ENCODE measurements around the gene CRYGC. TPM values are rescaled to one million over a fixed set of nuclear protein-coding genes. Genes with fewer than 3 reads are reported as not detected.
"Not testable (repeated sequence)": the region's sequence is repeated elsewhere in the genome, so short reads cannot be mapped to it uniquely, and the experiment has no call there.

Gene CRYGC
- total RNA-seq, 4 donors from 2014 or later: not detected

DNA sequence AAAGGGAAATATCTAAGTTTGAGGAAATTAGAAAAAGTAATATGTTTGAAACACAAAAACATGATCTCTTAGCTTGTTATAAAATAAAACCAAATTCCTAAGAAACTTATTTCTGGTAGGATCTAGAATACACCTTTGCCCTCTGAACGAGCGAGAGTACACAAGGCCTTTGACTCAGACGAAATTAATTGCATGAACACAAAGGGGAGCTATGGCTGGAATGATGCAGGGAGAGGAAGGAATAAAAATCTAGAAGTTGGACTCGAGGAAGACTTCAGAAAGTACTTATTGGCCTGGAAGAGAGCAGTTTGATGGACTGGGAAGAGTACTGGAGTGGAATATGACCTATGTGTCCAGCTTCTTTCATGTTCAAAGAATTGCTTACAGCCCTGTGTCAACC lies 4.4 kb downstream of the CRYGC start:
- H3K36me3 ChIP-seq: no peaks in the 10 kb centered on the region
- H3K9me3 ChIP-seq: no peaks in the 10 kb centered on the region
- WGBS, 2 donors: 62 to 64% methylated on average over 4 of the region's 4 CpGs
- TF ChIP-seq, protein P1, sequence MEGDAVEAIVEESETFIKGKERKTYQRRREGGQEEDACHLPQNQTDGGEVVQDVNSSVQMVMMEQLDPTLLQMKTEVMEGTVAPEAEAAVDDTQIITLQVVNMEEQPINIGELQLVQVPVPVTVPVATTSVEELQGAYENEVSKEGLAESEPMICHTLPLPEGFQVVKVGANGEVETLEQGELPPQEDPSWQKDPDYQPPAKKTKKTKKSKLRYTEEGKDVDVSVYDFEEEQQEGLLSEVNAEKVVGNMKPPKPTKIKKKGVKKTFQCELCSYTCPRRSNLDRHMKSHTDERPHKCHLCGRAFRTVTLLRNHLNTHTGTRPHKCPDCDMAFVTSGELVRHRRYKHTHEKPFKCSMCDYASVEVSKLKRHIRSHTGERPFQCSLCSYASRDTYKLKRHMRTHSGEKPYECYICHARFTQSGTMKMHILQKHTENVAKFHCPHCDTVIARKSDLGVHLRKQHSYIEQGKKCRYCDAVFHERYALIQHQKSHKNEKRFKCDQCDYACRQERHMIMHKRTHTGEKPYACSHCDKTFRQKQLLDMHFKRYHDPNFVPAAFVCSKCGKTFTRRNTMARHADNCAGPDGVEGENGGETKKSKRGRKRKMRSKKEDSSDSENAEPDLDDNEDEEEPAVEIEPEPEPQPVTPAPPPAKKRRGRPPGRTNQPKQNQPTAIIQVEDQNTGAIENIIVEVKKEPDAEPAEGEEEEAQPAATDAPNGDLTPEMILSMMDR (IDR thresholded peaks at IDR 0.05): no peak
- TF ChIP-seq EP300 (IDR thresholded peaks at IDR 0.05) (no peak), POLR2A (IDR thresholded peaks at IDR 0.05) (no peak)
- H3K4me1 ChIP-seq: peaks cover 0 to 12% (median 3%) of the 10 kb centered on the region in 4 donors
- DNase-seq (ENCODE audit: low spot score in 2 of 2): no peak
- H3K27ac ChIP-seq: no peak overlapping the region
- H3K27me3 ChIP-seq: peaks cover 0 to 37% of the 10 kb centered on the region in 2 donors
- H3K4me3 ChIP-seq: no peak overlapping the region

DNA sequence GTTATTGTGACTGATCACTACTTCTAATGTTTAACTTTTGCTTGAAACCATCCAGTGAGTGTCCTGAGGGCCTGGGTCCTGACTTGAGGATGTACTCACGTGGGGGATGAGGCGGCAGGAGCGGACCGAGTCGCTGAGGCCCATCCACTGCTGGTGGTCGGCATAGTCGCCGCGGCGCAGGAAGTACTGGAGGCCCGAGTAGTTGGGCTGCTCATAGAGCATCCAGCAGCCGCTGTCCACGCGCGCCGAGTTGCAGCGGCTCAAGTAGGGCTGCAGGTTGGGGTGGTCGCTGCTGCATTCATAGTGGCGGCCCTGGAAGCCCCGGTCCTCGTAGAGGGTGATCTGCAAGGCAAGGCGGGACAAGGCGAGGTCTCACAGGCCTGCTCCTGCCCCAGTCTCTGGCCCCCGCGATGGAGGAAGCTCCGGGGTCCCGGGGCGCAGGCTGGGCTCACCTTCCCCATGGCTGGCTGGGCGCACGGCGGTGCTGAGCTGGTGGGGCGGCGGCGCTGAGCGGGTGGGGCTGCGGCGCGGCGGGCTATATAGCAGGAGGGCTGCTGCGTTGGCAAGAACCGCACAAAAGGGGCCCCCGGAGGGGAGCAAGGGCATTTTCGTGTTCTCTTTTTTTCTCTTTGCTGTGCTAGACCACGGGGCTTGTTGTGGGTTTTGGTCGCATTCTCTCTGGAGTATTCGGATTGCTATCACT lies 5.5 kb downstream of the CRYGC start, which contains the start of gene CRYGD:
TSS of gene CRYGD (minus strand) at position 512 of the 703 bp plus-strand sequence. CDS start at position 461, 51 bp downstream.
- H3K9me3 ChIP-seq; H3K27ac ChIP-seq; DNase-seq (ENCODE audit: low spot score in 2 of 2); H3K36me3 ChIP-seq: not testable (repeated sequence)
- Histone ChIP-seq H3K4me1 (peaks cover 0 to 12% (median 3%) of the 10 kb centered on the region in 4 donors), H3K4me3 (peak within 1 kb of the TSS in 2 of 4 donors; percentile 4 to 31), H3K27me3 (peaks cover 0 to 37% of the 10 kb centered on the region in 2 donors)
- WGBS, 2 donors: 9 to 14% methylated on average over 16 to 27 of the region's 46 CpGs

DNA sequence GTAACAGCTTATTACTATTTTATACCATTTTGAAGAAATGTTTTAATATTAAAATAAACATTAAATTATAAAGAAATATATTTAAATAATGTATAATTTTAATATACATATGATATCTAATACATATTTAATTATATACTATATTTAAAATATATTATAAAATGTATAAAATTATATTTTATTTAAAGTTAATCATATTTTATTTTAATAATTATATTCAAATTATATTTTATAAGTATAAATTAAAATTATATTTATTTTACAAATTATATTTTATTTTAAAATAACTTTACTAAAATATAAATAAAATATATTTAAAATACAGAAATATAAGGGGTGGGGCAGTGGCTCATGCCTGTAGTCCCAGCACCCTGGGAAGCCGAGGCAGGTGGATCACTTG lies 7.4 kb downstream of the CRYGC start:
- Histone ChIP-seq H3K36me3 (no peaks in the 10 kb centered on the region), H3K9me3 (no peaks in the 10 kb centered on the region), H3K27me3 (peaks cover 0 to 33% of the 10 kb centered on the region in 2 donors), H3K27ac (no peak overlapping the region), H3K4me3 (no peak overlapping the region), H3K4me1 (peaks cover 0 to 12% (median 3%) of the 10 kb centered on the region in 4 donors)
- TF ChIP-seq, protein P1 (IDR thresholded peaks at IDR 0.05): no peak
- TF ChIP-seq POLR2A (IDR thresholded peaks at IDR 0.05): no peak
- TF ChIP-seq EP300 (IDR thresholded peaks at IDR 0.05): no peak
- no peak for DNase-seq (ENCODE audit: low spot score in 2 of 2)
- WGBS, 2 donors: 95 to 98% methylated on average over 1 of the region's 1 CpG

DNA sequence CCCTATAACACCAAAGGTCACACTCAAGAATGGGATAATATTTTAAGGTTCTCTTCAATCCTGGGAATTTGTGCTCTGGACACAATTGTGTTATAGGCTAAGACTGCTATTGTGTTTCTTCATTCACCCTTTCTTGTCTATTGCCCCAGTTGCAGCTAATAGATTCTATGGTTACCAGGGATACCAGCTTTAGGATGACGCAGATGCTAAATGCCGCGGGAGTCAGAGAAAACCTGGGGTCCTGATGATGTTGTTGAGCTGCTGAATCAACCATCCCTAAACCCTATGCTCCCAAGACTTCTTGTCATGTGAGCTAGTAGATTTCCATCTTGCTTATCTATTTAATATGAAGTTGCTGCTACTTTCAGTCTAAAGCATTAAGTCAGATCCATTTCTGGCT lies 10.7 kb downstream of the CRYGC start:
- WGBS, 2 donors: 90 to 91% methylated on average over 3 of the region's 3 CpGs
- TF ChIP-seq EP300 (IDR thresholded peaks at IDR 0.05) (no peak), POLR2A (IDR thresholded peaks at IDR 0.05) (no peak)
- TF ChIP-seq, protein P1 (IDR thresholded peaks at IDR 0.05): no peak
- H3K36me3 ChIP-seq: no peaks in the 10 kb centered on the region
- peaks cover 0 to 4% (median 0%) of the 10 kb centered on the region in 4 donors for H3K4me1 ChIP-seq
- H3K27ac ChIP-seq: no peak overlapping the region
- no peaks in the 10 kb centered on the region for H3K9me3 ChIP-seq
- DNase-seq (ENCODE audit: low spot score in 2 of 2): no peak
- peaks cover 0 to 14% of the 10 kb centered on the region in 2 donors for H3K27me3 ChIP-seq
- no peak overlapping the region for H3K4me3 ChIP-seq

DNA sequence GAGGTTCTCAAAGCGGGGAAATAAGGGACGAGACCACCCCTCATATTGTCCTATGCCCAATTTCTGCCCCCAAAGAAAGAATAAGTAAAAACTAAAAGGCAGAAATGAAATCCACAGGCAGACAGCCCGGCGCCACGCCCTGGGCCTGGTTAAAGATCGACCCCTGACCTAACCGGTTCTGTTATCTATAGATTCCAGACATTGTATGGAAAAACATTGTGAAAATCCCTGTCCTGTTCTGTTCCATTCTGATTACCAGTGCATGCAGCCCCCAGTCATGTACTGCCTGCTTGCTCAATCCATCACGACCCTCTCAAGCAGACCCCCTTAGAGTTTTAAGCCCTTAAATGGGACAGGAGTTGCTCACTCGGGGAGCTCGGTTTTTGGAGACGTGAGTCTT lies 12.2 kb downstream of the CRYGC start:
- H3K36me3 ChIP-seq, H3K4me3 ChIP-seq: not testable (repeated sequence)

DNA sequence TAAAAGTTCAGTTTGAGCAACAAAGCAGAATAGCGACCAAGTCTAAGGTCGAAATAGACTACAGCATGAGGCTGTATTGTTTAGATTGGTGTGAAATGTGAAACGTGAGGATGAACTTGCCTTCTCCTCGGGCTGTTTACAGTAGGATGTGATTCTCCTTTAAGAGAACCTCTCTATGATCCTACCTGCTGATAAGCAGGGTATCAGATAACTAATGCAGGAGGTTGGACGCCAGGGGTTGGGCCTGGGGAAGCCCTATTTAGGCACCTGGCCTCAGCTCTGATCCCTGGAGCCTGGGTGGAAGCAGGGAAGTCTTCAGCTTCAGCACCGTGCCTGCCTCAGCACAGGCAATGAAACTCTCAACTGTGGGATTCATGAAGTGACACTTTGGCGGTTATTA lies 16.7 kb downstream of the CRYGC start:
- Histone ChIP-seq H3K4me1 (peaks cover 0 to 5% (median 0%) of the 10 kb centered on the region in 4 donors), H3K9me3 (no peaks in the 10 kb centered on the region), H3K4me3 (no peak overlapping the region), H3K27me3 (peaks cover 0 to 29% of the 10 kb centered on the region in 2 donors), H3K27ac (no peak overlapping the region), H3K36me3 (no peaks in the 10 kb centered on the region)
- DNase-seq (ENCODE audit: low spot score in 2 of 2): no peak
- no peak for TF ChIP-seq EP300 (IDR thresholded peaks at IDR 0.05)
- TF ChIP-seq, protein P1 (IDR thresholded peaks at IDR 0.05): no peak
- no peak for TF ChIP-seq POLR2A (IDR thresholded peaks at IDR 0.05)
- 50 to 55% methylated on average over 7 of the region's 7 CpGs for WGBS, 2 donors

More for the DNA sequence above, 12.2 kb downstream of the CRYGC start:
- not testable (repeated sequence) for H3K27ac ChIP-seq; H3K9me3 ChIP-seq; DNase-seq (ENCODE audit: low spot score in 2 of 2); H3K4me1 ChIP-seq
- peaks cover 0 to 21% of the 10 kb centered on the region in 2 donors for H3K27me3 ChIP-seq
- 95% methylated on average over 11 of the region's 11 CpGs for WGBS, 2 donors

DNA sequence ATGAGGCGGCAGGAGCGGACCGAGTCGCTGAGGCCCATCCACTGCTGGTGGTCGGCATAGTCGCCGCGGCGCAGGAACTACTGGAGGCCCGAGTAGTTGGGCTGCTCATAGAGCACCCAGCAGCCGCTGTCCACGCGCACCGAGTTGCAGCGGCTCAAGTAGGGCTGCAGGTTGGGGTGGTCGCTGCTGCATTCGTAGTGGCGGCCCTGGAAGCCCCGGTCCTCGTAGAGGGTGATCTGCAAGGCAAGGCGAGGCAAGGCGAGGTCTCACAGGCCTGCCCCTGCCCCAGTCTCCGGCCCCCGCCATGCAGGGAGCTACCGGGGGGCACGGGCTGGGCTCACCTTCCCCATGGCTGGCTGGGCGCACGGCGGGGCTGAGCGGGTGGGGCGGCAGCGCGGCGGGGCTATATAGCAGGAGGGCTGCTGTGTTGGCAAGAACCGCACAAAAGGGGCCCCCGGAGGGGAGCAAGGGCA lies 17.3 kb downstream of the CRYGC start:
- peak overlapping the region in 1 of 4 donors; percentile 19 for H3K4me3 ChIP-seq
- peaks cover 0 to 29% of the 10 kb centered on the region in 2 donors for H3K27me3 ChIP-seq
- H3K27ac ChIP-seq; DNase-seq (ENCODE audit: low spot score in 2 of 2); H3K9me3 ChIP-seq; H3K4me1 ChIP-seq; H3K36me3 ChIP-seq: not testable (repeated sequence)
- WGBS, 2 donors: 5 to 23% methylated on average over 27 to 36 of the region's 36 CpGs

Measured in tibial nerve (tissue), 4 donors.